BJ (cell line): ENCODE data around the gene VIT. TPM values are rescaled to one million over a fixed set of nuclear protein-coding genes. Genes with fewer than 3 reads are reported as not detected.

ENCODE experiments used
- CTCF ChIA-PET: fragments of 350-600 bp; formaldehyde crosslinking; extraction: SDS; loops from one replicate; lab custom pipeline; 2021; ENCODE audit warnings: antibody characterized with exemption, inconsistent platforms; lab: Yijun Ruan, JAX
- POLR2A ChIA-PET: fragments of 300-600 bp; sonication (Branson Sonifier 250); formaldehyde crosslinking; extraction: SDS; loops from one replicate; lab custom pipeline; 2021; ENCODE audit warnings: antibody characterized with exemption; lab: Charles Lee
- DNase-seq: peaks from one replicate; pipeline ENCODE4 v3.0.0-alpha.2; 2011; ENCODE audit warnings: low read depth
- H3K27me3 ChIP-seq: 2 replicates; pipeline ENCODE4 v1.6.0; 2011; ENCODE audit warnings: low read length; ENCODE audit not compliant: control insufficient read depth, insufficient read depth
- H3K36me3 ChIP-seq: 2 replicates; pipeline ENCODE4 v1.5.1; 2011; ENCODE audit warnings: low read length; ENCODE audit not compliant: control insufficient read depth, insufficient read depth
- H3K4me3 ChIP-seq: 2 replicates; pipeline ENCODE4 v1.5.1; 2011; ENCODE audit warnings: low read depth, mild to moderate bottlenecking, control low read depth, low read length
- CTCF ChIP-seq: IDR thresholded peaks from 2 replicates; pipeline ENCODE4 v1.5.1; 2011; ENCODE audit warnings: low read depth, mild to moderate bottlenecking, control low read depth, inconsistent platforms, low read length, moderate library complexity; ENCODE audit not compliant: insufficient read depth
- polyA plus RNA-seq: library from polyadenylated mRNA; depleted of rRNA; stranded (reverse); fragments of >200 nt; gene quantifications from 2 replicates; pipeline ENCODE4 v1.2.3, GENCODE V29; 2011

Gene VIT
- polyA plus RNA-seq, 1 experiment = 41.1 TPM

GRCh38 chr2:36750101-36750500 lies 53.6 kb downstream of the VIT start:
- Histone ChIP-seq H3K4me3 (no peak overlapping the region), H3K27me3 (no peaks in the 10 kb centered on the region), H3K36me3 (no peaks in the 10 kb centered on the region; the same call in 1 of the 2 replicates)
- no peak for DNase-seq
- TF ChIP-seq CTCF = no peak
- ChIA-PET POLR2A (no interaction called here), CTCF (no interaction called here)

GRCh38 chr2:36753706-36754221 lies 57.3 kb downstream of the VIT start:
- ChIA-PET CTCF (no interaction called here), POLR2A (no interaction called here)
- no peaks in the 10 kb centered on the region for H3K27me3 ChIP-seq
- H3K4me3 ChIP-seq = no peak overlapping the region
- no peak for DNase-seq
- no peak for TF ChIP-seq CTCF
- no peaks in the 10 kb centered on the region; the same call in 1 of the 2 replicates for H3K36me3 ChIP-seq

- Histone ChIP-seq H3K4me3 (no peak overlapping the region), H3K36me3 (no peaks in the 10 kb centered on the region; the same call in 1 of the 2 replicates), H3K27me3 (no peaks in the 10 kb centered on the region)
- POLR2A ChIA-PET = no interaction called here
- CTCF ChIA-PET = no interaction called here
- DNase-seq = no peak
- no peak for TF ChIP-seq CTCF
Measured at GRCh38 chr2:36754578-36754977, 58.1 kb downstream of the VIT start.

GRCh38 chr2:36756438-36756837 lies 59.9 kb downstream of the VIT start:
- no peak for DNase-seq
- ChIA-PET CTCF (interaction anchor here (2.7 kb wide), 1 partner anchor 14 kb away, joined by 8 read pairs; no protein-coding TSS in a partner anchor), POLR2A (no interaction called here)
- no peak overlapping the region for H3K4me3 ChIP-seq
- TF ChIP-seq CTCF = no peak
- no peaks in the 10 kb centered on the region for H3K27me3 ChIP-seq
- no peaks in the 10 kb centered on the region; the same call in 1 of the 2 replicates for H3K36me3 ChIP-seq

- DNase-seq = no peak
- Histone ChIP-seq H3K27me3 (no peaks in the 10 kb centered on the region), H3K36me3 (no peaks in the 10 kb centered on the region), H3K4me3 (no peak overlapping the region)
- TF ChIP-seq CTCF = no peak
- ChIA-PET POLR2A (no interaction called here), CTCF (interaction anchor here (1.2 kb wide), 1 partner anchor 98 kb away, joined by 3 read pairs; no protein-coding TSS in a partner anchor)
Measured at GRCh38 chr2:36762764-36763490, 66.4 kb downstream of the VIT start.
